GM21786 (cell line): Measurements from ENCODE around the gene CACNB4.
A peak's percentile ranks its signal among the peaks of the same experiment; 100 is the strongest.
"Not testable (repeated sequence)": the region's sequence is repeated elsewhere in the genome, so short reads cannot be mapped to it uniquely, and the experiment has no call there.

ENCODE experiments used
- ATAC-seq: cut with Tn5 transposase; IDR thresholded peaks from one replicate; pipeline ENCODE4 v1.9.1; 2021; ENCODE audit not compliant: unreplicated experiment

CACNB4 gene

GRCh38 chr2:151907286-151908203, 191.3 kb downstream of the CACNB4 start:
- no peak for ATAC-seq

- no peak for ATAC-seq
Measured at GRCh38 chr2:151906633-151906998, 192.2 kb downstream of the CACNB4 start.

GRCh38 chr2:151905963-151906632, 192.7 kb downstream of the CACNB4 start:
- peak; percentile 60 for ATAC-seq

GRCh38 chr2:151904807-151905206, 194.0 kb downstream of the CACNB4 start:
- ATAC-seq, result no peak

- ATAC-seq, result no peak
Measured at GRCh38 chr2:151904021-151904420, 194.8 kb downstream of the CACNB4 start.

- ATAC-seq, result no peak
Measured at GRCh38 chr2:151902829-151903228, 196.0 kb downstream of the CACNB4 start.

GRCh38 chr2:151900331-151900730, 198.5 kb downstream of the CACNB4 start:
- ATAC-seq, result no peak

- no peak for ATAC-seq
Measured at GRCh38 chr2:151899156-151899555, 199.7 kb downstream of the CACNB4 start.

GRCh38 chr2:151891566-151892194, 207.2 kb downstream of the CACNB4 start:
- ATAC-seq, result no peak

- ATAC-seq, result no peak
Measured at GRCh38 chr2:151887164-151887563, 211.7 kb downstream of the CACNB4 start.

GRCh38 chr2:151886241-151886640, 212.6 kb downstream of the CACNB4 start:
- ATAC-seq, result no peak

GRCh38 chr2:151882786-151883445, 215.9 kb downstream of the CACNB4 start:
- ATAC-seq, result no peak

GRCh38 chr2:151881342-151881741, 217.5 kb downstream of the CACNB4 start:
- no peak for ATAC-seq

- no peak for ATAC-seq
Measured at GRCh38 chr2:151880586-151880985, 218.3 kb downstream of the CACNB4 start.

- no peak for ATAC-seq
Measured at GRCh38 chr2:151878655-151879563, 219.9 kb downstream of the CACNB4 start.

GRCh38 chr2:151878204-151878603, 220.6 kb downstream of the CACNB4 start:
- ATAC-seq, result no peak

- ATAC-seq, result not testable (repeated sequence)
Measured at GRCh38 chr2:151875631-151876030, 223.2 kb downstream of the CACNB4 start.

GRCh38 chr2:151872463-151872862, 226.4 kb downstream of the CACNB4 start:
- ATAC-seq, result no peak

GRCh38 chr2:151869291-151869690, 229.6 kb downstream of the CACNB4 start:
- ATAC-seq, result no peak

- peak; percentile 99 for ATAC-seq
Measured at GRCh38 chr2:151862700-151863099, 236.1 kb downstream of the CACNB4 start.
